Stimulated activated CD8-positive, alpha-beta memory T cell treated with anti-CD3 and anti-CD28 coated beads, Interleukin-7, amount 100 ng/mL, for 4 hours (primary cell): ENCODE results near the gene TMEM89.
A peak's percentile ranks its signal among the peaks of the same experiment; 100 is the strongest.

Source experiments
- DNase-seq, 2 donors: peaks; one replicate each; pipeline ENCODE4 v3.0.0-alpha.2; 2020; ENCODE audit warnings: low read depth in 2 of 2

The TMEM89 gene

DNA sequence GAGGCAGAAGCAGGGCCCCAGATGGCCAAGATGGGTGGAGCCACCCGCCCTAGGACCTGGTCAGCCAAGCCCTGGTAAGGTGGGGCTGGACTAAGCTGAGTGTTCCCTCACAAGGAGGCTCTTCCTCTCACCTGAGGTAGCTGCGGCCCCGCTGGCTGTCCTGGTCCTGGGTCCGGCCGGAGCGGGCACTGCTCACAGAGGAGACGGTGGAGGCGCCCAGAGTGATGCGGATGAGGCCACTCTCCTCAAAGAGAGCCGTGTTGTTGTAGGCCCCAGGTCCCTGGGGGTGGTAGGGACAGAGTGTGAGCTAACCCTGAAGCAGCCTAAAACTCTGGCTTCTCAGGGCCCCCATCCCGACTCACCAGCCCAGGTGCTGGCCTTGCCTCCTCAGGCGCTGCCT, 21.0 kb upstream of the TMEM89 start:
- DNase-seq = no peak

DNA sequence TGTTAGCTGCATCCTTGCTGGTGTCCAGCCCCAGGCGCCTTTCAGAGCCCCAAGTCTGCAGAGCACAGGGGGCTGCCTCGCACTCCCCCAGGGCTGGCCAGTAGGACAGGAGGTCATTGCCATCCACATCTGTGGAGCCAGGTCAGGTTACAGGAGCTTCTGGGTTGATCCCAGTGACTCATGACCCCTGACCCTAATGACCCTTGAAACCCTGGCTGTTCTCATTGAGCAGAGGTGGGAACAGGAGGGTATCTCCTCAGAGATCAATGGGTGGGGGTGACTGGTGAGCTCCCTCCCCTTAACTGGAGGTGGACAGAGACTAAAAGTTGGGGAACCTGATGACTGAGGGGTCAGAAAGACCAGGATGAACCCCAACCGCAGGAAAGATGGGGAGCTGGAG, 19.8 kb upstream of the TMEM89 start:
- DNase-seq = no peak

DNA sequence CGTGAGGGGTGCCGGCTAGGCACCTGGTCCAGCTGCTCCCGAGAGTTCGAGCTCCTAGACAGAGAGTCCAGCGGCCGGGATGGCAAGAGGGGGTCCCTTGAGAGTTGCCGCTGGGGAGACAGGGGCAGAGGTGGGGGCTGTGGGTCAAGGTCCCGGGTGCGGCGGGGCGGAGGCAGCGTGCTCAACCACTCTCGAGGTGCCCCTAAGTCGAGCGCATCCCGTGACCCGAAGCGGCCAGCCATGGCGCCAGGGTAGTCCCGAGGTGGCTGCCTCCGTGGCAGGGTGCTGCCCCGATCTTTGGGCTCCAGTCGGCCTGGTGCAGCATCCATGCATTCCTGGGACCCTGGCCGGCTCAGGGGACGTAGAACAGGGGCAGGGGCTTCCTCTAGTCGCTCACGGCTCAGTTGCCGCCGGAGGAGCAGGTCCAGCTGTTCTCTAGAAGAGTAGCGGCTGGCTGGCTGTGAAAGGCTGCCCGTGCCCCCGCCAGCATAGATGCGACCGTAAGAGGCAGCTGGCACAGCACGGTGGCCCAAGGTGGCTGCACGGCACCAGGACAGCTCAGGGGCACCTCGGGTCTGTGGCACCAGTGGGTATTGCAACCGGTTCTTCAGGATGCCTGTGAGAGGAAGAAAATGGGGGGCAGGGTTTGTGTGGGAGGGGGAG, 18.5 kb upstream of the TMEM89 start:
- no peak for DNase-seq

DNA sequence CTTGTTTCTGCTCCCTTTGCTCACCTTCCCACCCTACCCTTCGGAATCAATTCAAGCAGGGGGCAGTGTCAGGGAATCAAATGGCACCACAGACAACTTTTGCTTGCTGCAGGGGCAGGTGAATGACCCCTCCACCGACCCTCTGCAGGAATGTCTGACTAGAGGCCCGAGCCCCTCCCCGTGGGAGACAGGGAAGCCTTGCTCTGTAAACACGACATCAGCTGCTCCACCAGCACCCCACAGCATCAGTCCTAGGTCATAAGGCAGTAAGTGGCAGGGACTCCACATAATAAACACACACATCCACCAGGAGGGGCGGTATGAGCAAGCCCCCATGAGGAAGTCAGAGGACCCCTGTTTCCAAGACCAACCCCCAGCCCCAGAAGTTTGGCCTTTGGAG, 15.7 kb upstream of the TMEM89 start:
- DNase-seq = no peak

DNA sequence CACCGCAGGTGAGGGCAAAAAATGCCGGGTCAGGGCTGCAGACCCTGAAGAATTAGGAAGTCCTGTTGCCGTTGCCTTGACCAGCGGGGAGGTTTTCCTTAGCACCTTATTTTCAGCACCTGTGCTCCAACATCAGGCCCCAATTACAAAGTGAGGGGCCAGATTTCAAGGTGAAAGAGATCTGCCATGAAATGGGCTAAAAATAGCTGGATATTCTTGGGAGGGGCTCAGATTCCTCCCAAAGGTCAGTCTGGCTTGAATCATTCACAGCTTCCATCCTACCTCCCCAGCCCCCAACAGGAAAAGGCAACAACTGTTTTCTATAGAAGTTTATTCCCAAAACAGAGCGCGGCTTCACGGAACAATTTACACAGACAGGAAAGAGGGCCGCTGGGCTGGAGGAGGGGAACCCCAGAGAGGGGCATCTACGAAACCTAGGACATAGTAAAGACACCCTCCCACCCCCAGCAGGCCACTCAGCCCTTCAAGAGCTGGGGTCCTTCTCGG, 14.6 kb upstream of the TMEM89 start:
- no peak for DNase-seq

DNA sequence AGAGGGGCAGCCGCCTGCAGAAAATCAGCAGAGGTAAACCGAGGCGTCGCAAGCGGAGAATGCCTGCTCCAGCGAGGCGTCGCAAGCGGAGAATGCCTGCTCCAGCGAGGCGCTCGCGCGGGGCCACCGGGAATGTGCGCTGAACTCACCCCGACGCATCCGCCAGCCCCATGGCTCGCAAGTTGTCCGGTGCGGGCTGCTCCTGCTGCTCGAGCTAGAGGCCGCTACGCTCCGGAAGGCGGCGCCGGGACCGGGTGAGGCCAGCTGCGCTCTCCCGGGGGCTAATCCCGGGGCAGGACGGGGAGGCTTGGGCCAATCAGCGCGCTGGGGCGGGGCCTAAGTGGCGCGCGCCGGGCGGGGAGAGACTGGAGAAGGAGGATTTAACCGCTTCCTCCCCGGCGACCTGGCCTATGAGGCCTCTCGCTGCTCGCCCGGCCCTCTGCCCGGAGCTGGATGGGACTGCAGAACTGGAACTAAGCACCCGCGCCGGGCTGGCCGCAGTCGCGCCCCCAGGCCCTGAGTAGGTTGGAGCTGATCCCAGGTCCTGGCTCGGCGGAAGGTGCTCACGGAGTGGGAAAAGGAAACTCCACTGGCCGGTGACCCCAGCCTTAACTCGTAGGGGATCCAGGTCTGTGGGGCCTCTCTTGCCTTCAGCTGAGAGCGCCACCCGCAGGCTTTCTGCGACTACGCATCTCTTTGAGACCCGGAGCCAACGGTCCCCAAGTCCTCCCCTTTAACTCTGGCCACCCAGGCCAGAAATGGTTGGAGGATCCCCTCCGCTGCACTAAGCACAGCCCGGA, 13.9 kb upstream of the TMEM89 start, which contains the start of gene SLC26A6:
TSS of gene SLC26A6 (minus strand) at position 240 of the 800 bp plus-strand sequence. CDS start at position 172, 68 bp downstream.
- peak; percentile 77 to 90 for DNase-seq

DNA sequence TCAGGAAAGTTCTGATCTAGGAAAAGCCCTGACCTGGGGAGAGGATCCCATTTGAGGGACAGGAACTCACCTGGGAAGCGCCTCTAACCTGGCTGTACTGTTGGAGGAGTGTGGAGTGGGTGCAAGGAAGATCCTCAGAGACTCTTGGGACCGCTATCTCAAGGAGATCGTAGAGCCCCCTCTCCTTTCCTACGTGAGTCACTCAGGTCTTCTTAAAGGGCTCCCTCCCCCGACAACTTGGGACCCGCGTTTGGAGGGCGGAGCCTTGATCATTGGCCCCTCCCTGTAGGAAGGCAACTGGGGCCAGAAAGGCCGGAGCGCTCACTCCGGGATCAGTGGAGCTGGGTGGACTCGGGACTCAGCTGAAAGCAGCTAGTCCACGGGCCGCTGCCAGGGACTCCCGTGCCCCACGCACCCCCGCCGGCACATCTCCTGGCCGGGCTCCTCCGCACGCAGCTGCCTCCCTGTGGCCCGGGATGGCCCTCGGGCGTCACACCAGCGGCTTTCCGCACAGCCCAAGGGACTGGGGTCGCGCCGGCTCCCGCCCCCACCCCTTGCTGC, 13.2 kb upstream of the TMEM89 start:
- DNase-seq = peak; percentile 45 to 49

DNA sequence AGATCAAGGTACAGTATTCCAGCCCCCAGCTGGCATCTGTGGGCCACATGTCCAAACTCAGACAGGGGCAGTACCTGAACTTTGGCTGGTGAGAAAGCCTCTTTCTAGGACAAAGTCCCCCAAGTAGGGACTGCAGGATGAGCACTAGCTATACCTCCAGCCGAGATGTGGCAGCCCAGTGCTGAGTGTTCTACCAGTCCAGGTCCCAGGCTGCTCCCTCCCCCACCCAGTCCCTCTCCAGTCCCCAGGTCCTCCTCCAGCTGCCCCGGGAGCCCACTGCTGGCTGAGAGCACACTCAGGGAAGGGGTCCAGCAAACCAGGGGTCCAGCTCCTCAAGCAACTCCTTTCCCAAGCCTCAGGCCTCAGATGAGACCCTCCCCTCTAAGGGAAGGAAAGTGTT, 12.2 kb upstream of the TMEM89 start:
- no peak for DNase-seq

DNA sequence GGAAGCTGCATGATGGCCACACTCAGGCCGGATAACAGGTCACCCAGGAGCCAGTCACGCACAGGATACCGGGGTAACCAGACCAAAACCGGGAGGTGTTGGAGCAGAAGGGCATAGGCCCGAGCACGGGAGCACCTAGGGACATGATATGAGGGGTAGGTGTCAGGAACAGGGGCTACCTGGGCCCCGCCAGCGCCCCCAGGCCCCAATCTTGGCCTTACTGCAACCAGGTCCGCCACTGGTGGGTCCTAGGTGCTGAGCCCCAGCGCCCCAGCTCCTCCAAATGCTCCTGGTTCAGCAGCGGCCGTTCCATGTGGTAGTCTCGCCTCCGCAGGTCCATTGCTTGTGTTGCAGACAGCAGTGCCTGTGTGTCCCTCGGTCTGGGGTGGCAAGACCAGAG, 11.7 kb upstream of the TMEM89 start:
- DNase-seq = no peak

DNA sequence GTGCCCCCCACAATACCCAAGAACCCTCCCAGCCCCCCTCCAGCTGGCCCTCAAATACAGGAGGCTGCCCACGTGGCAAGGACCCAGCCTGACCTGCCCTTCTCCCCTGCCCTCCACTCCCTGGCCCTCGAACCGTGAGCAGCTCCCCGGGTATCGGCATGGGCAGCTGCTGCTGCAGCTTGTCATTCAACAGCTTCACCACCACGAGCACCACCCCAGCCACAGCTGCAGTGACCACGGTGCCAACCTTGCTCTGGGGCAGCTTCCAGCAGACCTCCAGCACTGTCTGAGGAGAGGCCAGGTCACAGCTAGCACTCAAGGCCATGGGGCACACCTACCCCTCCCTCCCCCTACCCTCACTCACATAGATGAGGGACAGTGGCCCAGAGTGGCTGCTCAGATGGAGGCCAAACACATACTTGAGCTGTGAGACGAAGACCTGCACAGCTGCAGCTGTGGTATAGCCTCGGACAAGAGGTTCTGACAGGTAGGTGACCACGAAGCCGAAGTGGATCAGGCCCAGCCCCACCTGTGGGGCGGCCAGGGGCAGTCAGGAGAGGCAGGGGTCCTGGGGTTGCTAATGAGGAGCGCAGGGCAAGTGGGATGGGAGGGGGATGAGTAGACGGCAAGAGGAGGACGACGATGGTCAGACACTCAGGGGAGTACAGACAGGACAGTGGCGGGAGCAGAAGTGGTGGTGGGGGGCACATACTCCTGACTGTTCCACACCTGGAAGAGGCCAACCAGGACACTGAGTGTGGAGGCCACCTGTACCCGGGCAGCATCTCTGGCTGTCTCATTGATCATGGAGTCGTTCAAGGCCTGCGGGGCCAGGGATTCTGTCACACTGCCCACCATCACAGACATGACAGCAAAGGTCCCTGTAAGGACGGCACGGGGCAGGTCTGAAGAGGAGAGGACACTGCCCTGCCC, 10.2 kb upstream of the TMEM89 start:
- no peak for DNase-seq

DNA sequence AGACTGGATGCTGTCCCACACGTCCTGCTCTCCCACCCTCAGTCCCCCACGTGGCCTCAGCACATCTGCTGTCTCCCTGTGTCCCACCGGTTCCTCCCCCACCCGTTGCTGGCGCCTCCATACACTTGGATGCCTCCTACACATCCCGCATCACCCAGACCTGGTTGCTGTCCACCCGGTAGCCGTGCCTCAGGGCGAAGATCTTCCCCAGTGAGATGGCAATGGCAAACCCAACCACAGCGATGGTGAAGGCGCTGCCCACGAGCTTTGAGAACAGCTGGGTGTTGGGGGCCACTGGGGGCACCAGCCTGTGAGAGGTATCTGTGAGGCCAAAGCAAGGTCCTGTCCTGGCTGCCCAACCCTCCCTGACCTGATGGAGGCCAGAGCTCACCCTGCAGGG, 9.3 kb upstream of the TMEM89 start:
- DNase-seq = no peak

DNA sequence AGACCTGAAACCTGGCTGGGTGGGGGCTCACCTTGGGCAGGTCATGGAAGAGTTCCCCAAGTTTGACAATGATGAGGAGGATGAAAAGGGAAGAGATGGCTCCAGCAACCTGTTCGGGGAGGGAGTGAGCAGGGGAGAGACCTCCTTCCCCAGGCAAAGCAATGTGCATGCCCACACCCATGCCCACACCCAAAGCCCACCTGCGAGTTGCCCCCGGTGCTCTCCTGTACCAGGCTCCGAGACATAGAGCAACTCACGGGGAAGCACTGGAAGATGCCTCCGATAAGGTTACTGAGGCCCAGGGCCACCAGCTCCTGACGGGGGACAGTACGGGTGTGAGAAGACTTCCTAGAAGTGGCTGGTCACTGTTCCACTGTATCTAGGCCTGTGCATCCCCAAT, 8.8 kb upstream of the TMEM89 start:
- no peak for DNase-seq

DNA sequence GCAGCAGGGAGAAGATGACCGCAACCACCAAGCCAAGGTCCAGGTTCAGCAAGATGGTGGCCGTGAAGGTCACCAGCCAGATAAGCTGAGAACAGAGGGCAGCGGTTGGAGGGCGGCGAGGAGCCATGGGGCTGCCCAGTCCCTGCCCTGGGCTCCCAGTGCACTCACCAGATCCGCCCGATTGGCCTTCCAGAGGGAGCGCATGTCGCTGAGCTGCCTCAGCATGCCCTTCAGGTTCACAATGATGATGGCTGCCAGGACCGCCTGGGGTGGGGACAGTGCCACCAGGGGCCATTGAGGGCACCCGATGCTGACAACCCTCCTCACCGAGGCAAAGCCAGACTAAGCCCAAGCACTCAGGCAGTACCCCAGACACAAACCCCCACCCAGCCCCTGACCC, 8.3 kb upstream of the TMEM89 start:
- no peak for DNase-seq

DNA sequence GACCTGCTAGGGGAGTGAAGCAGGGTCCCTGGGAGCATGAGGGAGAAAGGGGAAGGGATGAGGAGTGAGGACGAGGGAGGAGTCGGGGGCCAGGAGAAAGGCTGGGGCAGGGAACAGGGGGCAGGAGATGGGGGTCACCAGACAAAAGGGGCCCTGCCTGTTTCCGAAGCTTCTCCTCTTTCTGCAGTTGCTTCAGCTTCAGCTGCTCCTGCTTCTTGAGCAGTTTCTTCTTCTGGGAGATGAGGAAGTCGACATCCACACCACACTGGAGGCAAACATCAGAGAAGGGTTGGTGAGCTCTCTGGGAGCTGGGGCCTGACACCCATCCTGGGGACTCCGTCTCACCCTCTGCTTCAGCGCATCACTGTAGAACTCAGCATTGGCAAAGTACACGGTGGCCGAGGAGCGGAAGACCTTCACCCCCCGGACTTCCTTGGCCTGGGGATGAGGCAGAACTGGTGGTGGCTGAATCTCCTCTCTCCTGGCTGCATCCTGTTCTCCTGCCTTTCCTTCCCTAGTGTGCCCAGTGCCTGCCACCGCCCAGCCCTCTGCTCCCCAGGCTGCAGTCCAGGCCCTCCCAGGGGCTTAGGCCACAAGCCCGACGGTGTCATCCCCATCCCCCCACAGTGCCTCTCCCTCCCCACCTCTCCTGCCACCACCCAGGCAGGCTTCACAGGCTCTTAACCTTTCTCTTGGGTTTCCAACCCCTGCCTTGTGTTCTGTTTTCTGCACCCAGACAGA, 6.9 kb upstream of the TMEM89 start:
- DNase-seq = no peak

DNA sequence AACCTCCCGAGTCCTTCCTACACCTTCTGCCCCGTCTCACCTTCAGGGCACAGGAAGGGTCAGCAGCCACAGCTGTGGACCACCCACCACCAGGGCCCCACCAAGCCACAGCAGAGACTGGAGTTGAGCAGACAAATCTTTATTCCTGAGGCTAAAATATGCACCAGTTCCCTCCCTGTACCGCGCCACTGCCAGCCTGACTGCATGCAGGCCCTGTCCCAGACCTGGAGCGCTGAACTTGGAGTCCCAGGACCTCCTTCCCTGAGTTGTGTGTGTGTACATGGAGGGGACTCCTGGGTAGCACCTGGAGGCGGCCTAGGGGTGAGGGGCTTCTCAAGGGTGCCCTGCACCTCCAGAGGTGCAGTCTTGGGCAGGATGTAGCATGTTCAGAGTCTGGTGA, 4.0 kb upstream of the TMEM89 start:
- no peak for DNase-seq

DNA sequence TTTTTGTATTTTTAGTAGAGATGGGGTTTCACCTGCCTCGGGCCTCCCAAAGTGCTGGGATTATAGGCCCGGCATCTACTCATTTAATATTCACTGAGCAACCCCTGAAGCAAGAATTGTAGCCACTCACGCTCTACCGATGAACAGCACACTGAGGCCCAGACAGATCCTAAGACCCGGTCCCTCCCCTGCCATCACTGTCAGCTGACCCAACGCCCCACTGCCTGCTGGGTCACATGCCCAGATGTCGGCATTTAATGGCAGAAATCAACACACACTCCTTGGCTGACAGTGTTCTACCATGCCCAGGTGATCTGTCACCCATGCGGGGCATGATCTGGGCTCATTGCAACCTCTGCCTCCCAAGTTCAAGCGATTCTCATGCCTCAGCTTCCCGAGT, 3.2 kb upstream of the TMEM89 start:
- no peak for DNase-seq

DNA sequence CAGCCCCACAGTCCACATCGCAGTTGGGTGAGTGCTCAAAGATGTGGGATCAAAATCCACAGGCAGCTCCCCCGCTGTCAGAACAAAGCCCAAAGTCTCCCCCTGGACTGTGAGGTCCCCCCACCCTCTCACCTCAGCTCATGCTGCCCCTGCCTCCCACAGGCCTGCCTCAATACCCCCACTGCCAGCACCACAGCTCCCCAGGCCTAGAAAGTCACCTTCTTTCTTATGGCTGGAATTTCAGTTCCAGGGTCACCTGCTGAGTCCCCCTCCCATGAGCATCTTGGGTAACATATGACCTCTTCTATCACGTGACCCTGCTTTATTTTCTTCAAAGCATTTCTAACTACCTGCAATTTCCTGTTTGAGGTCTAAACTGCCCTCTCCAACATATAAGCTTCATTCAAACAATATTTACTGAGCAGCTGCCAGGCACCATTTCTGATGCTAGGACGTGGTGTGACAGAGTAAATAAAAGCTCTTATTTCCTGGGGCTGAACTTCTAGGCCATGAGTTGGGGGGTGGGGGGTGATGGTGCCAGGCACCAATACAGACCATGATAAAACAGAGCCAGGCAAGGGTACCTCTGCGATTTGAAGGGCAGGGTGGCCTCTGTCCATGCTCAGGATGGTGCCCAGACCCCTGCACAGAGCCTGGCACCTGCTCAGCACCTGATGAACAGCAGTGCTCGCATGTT, 2.4 kb upstream of the TMEM89 start:
- DNase-seq = no peak

DNA sequence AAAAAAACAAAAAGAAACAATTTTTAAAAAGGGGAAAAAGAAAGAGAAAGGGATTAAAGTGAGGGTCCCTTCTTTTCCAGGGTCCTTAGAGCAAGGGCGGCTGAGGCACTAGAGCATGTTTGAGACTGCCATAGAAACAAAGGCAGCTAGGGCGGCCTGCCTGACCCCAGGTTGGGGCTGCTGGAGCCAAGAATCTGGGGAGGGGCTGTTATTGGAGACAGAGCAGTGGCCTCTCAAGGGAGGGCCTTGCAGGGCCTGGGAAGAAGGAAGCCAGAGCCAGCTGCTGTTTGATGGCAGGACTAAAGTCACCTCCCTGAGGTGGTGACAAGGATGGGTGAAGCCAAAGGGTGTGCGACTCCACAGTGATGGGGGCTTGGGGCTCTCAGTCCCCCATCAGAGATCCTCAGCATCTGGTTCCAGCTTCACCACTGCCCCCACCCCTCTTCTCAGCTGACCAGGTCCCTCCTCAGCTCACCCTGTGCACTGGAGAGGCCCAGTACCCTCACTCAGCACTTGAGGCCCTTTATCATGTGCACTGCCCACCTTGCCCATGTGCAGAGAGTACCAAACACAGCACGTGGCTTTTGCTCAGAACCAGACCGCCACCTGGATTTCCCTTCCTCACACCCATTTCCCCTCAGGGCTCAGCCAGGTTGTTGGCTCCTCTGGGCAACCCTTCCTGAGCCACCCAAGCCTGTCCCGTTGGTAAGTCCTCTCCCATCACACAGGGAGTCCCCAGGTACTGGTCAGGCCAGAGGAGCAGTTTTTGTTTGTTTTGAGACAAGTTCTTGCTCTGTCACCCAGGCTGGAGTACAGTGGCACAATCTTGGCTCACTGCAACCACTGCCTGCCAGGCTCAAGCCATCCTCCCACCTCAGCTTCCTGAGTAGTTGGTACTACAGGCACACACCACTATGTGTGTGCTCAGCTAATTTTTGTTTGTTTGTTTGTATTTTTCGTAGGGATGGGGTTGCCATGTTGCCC, 1.7 kb downstream of the TMEM89 start:
- no peak for DNase-seq

DNA sequence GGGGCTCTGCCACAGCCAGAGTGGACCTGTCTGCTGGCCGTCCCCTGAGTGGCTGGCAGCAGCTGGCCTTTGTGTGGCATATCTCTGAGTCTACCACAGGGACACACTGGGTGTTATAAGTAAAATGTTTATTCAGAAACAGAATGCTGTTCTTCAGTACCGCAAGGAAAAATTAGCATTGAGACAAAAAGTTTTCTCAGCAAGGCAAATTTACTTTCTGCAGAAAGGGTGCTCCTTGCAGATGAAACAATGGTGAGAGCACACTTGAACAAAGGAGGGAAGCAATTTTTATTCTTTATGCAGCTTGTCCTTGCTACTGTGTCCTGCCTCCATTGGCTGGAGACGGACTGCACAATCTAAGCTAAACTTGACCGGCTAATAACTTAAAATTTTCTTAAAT, 4.0 kb downstream of the TMEM89 start:
- no peak for DNase-seq
